Measurements from ENCODE around the gene TWSG1. TPM values are rescaled to one million over a fixed set of nuclear protein-coding genes. Genes with fewer than 3 reads are reported as not detected.
"Not testable (repeated sequence)": the region's sequence is repeated elsewhere in the genome, so short reads cannot be mapped to it uniquely, and the experiment has no call there.

TWSG1 gene
- total RNA-seq, 4 donors from 2014 or later, result 112 to 173 (median 118) TPM

DNA sequence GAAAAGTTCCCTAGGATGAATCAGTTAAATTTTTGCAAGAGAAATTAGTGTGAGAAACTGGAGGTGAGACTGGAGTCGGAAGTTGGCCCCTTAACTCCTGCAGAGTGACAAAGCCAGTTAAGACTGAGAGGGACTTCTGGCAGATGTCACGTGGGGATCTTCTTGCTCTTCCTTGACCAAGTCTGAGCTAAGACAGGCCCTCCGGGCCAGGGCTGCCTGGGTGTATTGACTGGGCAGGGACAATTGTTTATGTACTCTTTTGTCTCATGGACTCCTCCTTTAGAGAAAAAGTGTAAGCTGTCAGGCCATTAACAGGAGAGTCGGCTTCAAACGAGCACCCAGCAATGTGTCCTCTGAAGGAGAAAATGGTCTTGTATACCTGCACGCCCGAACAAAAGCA, 92.2 kb downstream of the TWSG1 start:
- Histone ChIP-seq H3K27ac (no peak overlapping the region), H3K4me1 (peaks cover 0 to 25% (median 0%) of the 10 kb centered on the region in 3 donors), H3K27me3 (no peaks in the 10 kb centered on the region), H3K4me3 (no peak overlapping the region), H3K9me3 (no peaks in the 10 kb centered on the region), H3K36me3 (no peaks in the 10 kb centered on the region)
- ATAC-seq, result no peak
- TF ChIP-seq POLR2A (IDR thresholded peaks at IDR 0.05) (no peak), POLR2AphosphoS5 (IDR thresholded peaks at IDR 0.05) (no peak), CTCF (IDR thresholded peaks at IDR 0.05) (no peak), EP300 (IDR thresholded peaks at IDR 0.05) (no peak)
- WGBS, 2 donors (ENCODE audit: low coverage in 1 of 2), result 74 to 95% methylated on average over 4 to 7 of the region's 7 CpGs

- WGBS, 2 donors (ENCODE audit: low coverage in 1 of 2), result 92 to 94% methylated on average over 7 to 10 of the region's 11 CpGs
- no peak for ATAC-seq
- H3K9me3 ChIP-seq, result no peaks in the 10 kb centered on the region
- H3K27me3 ChIP-seq, result no peaks in the 10 kb centered on the region
- H3K4me1 ChIP-seq, result peaks cover 0 to 27% (median 0%) of the 10 kb centered on the region in 3 donors
- no peak overlapping the region for H3K4me3 ChIP-seq
- H3K27ac ChIP-seq, result peak overlapping the region in 3 of 4 donors; percentile 60 to 72 (median 61)
- TF ChIP-seq POLR2A (IDR thresholded peaks at IDR 0.05), result no peak
- TF ChIP-seq POLR2AphosphoS5 (IDR thresholded peaks at IDR 0.05), result no peak
- no peak for TF ChIP-seq CTCF (IDR thresholded peaks at IDR 0.05)
- TF ChIP-seq EP300 (IDR thresholded peaks at IDR 0.05), result no peak
- H3K36me3 ChIP-seq, result no peaks in the 10 kb centered on the region
These were observed 93.7 kb downstream of the TWSG1 start for GRCh38 chr18:9428301-9428706.

GRCh38 chr18:9428862-9429661, 94.5 kb downstream of the TWSG1 start:
- 43 to 96% methylated on average over 3 to 5 of the region's 6 CpGs for WGBS, 2 donors (ENCODE audit: low coverage in 1 of 2)
- no peaks in the 10 kb centered on the region for H3K9me3 ChIP-seq
- no peaks in the 10 kb centered on the region for H3K36me3 ChIP-seq
- H3K4me3 ChIP-seq, result no peak overlapping the region
- peaks cover 0 to 34% (median 0%) of the 10 kb centered on the region in 3 donors for H3K4me1 ChIP-seq
- peak; percentile 82 for ATAC-seq
- peak overlapping the region in 3 of 4 donors; percentile 60 to 72 (median 61) for H3K27ac ChIP-seq
- peak; percentile 38 for TF ChIP-seq POLR2AphosphoS5 (IDR thresholded peaks at IDR 0.05)
- no peak for TF ChIP-seq CTCF (IDR thresholded peaks at IDR 0.05)
- no peak for TF ChIP-seq EP300 (IDR thresholded peaks at IDR 0.05)
- no peak for TF ChIP-seq POLR2A (IDR thresholded peaks at IDR 0.05)
- H3K27me3 ChIP-seq, result no peaks in the 10 kb centered on the region

DNA sequence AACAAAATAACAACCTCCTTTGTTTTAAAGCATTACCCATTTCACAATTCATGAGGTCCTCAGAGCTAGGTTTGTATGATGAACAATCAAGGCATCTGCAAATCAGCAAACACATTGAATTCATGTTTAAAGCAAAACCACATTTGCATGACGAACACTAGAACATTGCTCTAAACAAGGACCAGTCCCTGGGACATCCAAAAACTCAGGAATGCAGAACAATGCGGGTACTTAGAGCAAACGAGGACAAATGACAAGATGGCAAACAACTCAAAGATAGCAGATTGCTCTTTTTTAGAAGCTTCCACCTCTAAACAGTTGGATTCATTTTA, 95.1 kb downstream of the TWSG1 start:
- Histone ChIP-seq H3K4me1 (peaks cover 0 to 39% (median 0%) of the 10 kb centered on the region in 3 donors), H3K36me3 (no peaks in the 10 kb centered on the region), H3K4me3 (no peak overlapping the region), H3K27ac (peak overlapping the region in 1 of 4 donors; percentile 61), H3K9me3 (no peaks in the 10 kb centered on the region), H3K27me3 (no peaks in the 10 kb centered on the region)
- no peak for ATAC-seq
- TF ChIP-seq POLR2A (IDR thresholded peaks at IDR 0.05), result no peak
- no peak for TF ChIP-seq EP300 (IDR thresholded peaks at IDR 0.05)
- TF ChIP-seq CTCF (IDR thresholded peaks at IDR 0.05), result no peak
- WGBS, 2 donors (ENCODE audit: low coverage in 1 of 2), result 34 to 43% methylated on average over 3 of the region's 3 CpGs

- 75% methylated on average over 4 of the region's 22 CpGs; no CpG with 5 or more reads in 1 of the 2 donors for WGBS, 2 donors (ENCODE audit: low coverage in 1 of 2)
- H3K27me3 ChIP-seq, H3K4me3 ChIP-seq, H3K9me3 ChIP-seq, H3K36me3 ChIP-seq, ATAC-seq: not testable (repeated sequence)
- Histone ChIP-seq H3K4me1 (peaks cover 0 to 39% (median 0%) of the 10 kb centered on the region in 3 donors), H3K27ac (peak overlapping the region in 1 of 4 donors; percentile 24)
These were observed 95.7 kb downstream of the TWSG1 start for GRCh38 chr18:9430315-9430714.

All from gastroesophageal sphincter (tissue), 4 donors.